DOHH2 (cell line): ENCODE measurements around the gene ACP6.

Experiments used
- H3F3A ChIP-seq: fragments of 200-600 bp; sonication (generic), shearing (Covaris generic); 2 replicates; pipeline ENCODE4 v1.6.0; 2016; ENCODE audit warnings: antibody characterized with exemption, mild to moderate bottlenecking; ENCODE audit not compliant: control insufficient read depth, insufficient read depth
- H3K27ac ChIP-seq: fragments of 200-600 bp; sonication (generic); 2 replicates; pipeline ENCODE4 v1.5.1; 2014; ENCODE audit warnings: low read depth, mild to moderate bottlenecking, low read length, moderate library complexity
- H3K27me3 ChIP-seq: fragments of 200-600 bp; sonication (generic); 2 replicates; pipeline ENCODE4 v1.6.1; 2014; ENCODE audit warnings: mild to moderate bottlenecking, low read length, mixed read lengths; ENCODE audit not compliant: control insufficient read depth
- H3K36me3 ChIP-seq: fragments of 200-600 bp; sonication (generic); 2 replicates; pipeline ENCODE4 v1.6.1; 2014; ENCODE audit warnings: mild to moderate bottlenecking, low read length, moderate library complexity, mixed read lengths; ENCODE audit not compliant: control insufficient read depth
- H3K4me1 ChIP-seq: fragments of 200-600 bp; sonication (generic); 2 replicates; pipeline ENCODE4 v1.6.1; 2014; ENCODE audit warnings: mild to moderate bottlenecking, low read length, mixed read lengths; ENCODE audit not compliant: control insufficient read depth
- H3K4me2 ChIP-seq: fragments of 200-600 bp; sonication (generic); 2 replicates; pipeline ENCODE4 v1.6.0; 2014; ENCODE audit warnings: mild to moderate bottlenecking, low read length, moderate library complexity
- H3K4me3 ChIP-seq: fragments of 200-600 bp; sonication (generic); 2 replicates; pipeline ENCODE4 v1.5.1; 2014; ENCODE audit warnings: mild to moderate bottlenecking, low read length, mixed read lengths
- H3K79me2 ChIP-seq: fragments of 200-600 bp; sonication (generic); 2 replicates; pipeline ENCODE4 v1.6.1; 2014; ENCODE audit warnings: mild to moderate bottlenecking, low read length, mixed read lengths; ENCODE audit not compliant: control insufficient read depth
- H3K9me2 ChIP-seq: fragments of 200-600 bp; sonication (generic); replicated peaks from 2 replicates; pipeline ENCODE4 v1.6.1; 2014; ENCODE audit warnings: mild to moderate bottlenecking, low read length, mixed read lengths; ENCODE audit not compliant: control insufficient read depth
- H3K9me3 ChIP-seq: fragments of 200-600 bp; sonication (generic); 2 replicates; pipeline ENCODE4 v1.6.1; 2014; ENCODE audit warnings: antibody characterized with exemption, low read length, mixed read lengths; ENCODE audit not compliant: control insufficient read depth, insufficient read depth
- H4K20me1 ChIP-seq: fragments of 200-600 bp; sonication (generic); 2 replicates; pipeline ENCODE4 v1.6.0; 2014; ENCODE audit warnings: low read depth, mild to moderate bottlenecking, antibody characterized with exemption, low read length, moderate library complexity; ENCODE audit not compliant: control insufficient read depth, insufficient read depth
- EZH2phosphoT487 ChIP-seq: fragments of 200-600 bp; sonication (generic); IDR thresholded peaks from 2 replicates; pipeline ENCODE4 v1.6.1; 2017; ENCODE audit warnings: borderline replicate concordance, mild to moderate bottlenecking, antibody characterized with exemption, low read length, moderate library complexity, mixed read lengths
- TF ChIP-seq, protein P1 (sequence below): fragments of 200-600 bp; sonication (generic); IDR thresholded peaks from one replicate; pipeline ENCODE4 v1.5.1; 2014; ENCODE audit warnings: antibody characterized with exemption, mild to moderate bottlenecking, low read depth, low read length; ENCODE audit not compliant: poor library complexity, severe bottlenecking

ACP6 gene

DNA sequence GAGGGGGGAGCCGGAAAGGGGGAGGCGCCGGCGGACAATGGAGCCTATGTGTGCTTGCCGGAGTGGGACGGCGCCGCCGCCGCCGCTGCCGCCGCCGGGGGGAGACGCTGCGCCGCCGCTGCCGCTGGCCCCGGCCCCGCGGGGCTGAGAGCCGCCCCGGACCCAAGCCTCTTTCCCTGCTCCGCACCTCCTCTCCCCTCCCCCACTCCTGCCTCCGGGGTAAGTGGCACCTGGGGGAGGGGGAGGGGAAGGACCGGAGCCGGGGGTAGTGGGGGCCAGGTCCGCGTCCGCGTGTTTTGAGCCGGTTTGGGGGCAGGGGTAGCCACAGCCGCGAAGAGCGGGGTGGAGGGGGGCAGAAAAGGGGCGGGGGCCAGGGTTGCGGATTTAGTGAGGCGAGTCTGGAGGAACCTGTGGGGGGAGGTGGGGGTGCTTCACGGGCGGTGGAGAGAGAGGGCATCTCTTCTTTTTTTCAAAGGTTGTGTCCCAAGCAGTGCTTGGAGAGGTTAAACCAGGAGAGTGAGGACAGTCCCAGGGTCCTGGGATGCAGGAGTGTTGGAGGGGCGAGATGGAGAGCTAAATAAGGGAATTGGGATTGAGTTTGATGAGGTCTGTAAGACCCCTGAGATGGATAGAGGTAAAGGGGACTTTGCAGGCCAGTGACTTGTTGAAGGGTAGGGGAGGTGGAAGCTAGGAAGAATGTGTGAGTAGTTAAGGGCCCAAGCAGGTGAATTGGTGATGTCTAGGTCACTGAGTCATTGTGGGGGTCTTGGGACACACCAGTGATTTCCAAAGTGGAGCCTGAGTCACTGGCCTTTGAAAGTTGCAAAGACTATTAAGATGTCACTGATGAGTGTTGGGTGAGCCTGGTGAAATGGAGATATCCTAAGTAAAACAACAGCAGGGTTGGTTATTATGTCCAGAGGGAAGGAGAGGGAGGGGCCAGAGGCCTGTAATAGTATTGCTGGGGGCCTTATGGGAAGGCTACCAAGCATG is 69.9 kb downstream of the ACP6 start:
- H3K9me3 ChIP-seq: no peaks in the 10 kb centered on the region
- 0 out of 2 replicates have a peak overlapping the region, but pooled peaks have one; percentile 23 for H3K27ac ChIP-seq
- peak overlapping the region; percentile 81 for H3K4me2 ChIP-seq
- peaks cover 10% of the 10 kb centered on the region for H3K79me2 ChIP-seq
- H3K27me3 ChIP-seq: peaks cover 29% of the 10 kb centered on the region
- peaks cover 6% of the 10 kb centered on the region; the same call in 1 of the 2 replicates for H3F3A ChIP-seq
- peaks cover 19% of the 10 kb centered on the region for H3K4me1 ChIP-seq
- peak overlapping the region; percentile 77 for H3K4me3 ChIP-seq
- TF ChIP-seq, protein P1, sequence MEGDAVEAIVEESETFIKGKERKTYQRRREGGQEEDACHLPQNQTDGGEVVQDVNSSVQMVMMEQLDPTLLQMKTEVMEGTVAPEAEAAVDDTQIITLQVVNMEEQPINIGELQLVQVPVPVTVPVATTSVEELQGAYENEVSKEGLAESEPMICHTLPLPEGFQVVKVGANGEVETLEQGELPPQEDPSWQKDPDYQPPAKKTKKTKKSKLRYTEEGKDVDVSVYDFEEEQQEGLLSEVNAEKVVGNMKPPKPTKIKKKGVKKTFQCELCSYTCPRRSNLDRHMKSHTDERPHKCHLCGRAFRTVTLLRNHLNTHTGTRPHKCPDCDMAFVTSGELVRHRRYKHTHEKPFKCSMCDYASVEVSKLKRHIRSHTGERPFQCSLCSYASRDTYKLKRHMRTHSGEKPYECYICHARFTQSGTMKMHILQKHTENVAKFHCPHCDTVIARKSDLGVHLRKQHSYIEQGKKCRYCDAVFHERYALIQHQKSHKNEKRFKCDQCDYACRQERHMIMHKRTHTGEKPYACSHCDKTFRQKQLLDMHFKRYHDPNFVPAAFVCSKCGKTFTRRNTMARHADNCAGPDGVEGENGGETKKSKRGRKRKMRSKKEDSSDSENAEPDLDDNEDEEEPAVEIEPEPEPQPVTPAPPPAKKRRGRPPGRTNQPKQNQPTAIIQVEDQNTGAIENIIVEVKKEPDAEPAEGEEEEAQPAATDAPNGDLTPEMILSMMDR: no peak
- TF ChIP-seq EZH2phosphoT487: no peak
- H4K20me1 ChIP-seq: no peaks in the 10 kb centered on the region
- no peaks in the 10 kb centered on the region; the same call in 1 of the 2 replicates for H3K36me3 ChIP-seq
- no peaks in the 10 kb centered on the region for H3K9me2 ChIP-seq

DNA sequence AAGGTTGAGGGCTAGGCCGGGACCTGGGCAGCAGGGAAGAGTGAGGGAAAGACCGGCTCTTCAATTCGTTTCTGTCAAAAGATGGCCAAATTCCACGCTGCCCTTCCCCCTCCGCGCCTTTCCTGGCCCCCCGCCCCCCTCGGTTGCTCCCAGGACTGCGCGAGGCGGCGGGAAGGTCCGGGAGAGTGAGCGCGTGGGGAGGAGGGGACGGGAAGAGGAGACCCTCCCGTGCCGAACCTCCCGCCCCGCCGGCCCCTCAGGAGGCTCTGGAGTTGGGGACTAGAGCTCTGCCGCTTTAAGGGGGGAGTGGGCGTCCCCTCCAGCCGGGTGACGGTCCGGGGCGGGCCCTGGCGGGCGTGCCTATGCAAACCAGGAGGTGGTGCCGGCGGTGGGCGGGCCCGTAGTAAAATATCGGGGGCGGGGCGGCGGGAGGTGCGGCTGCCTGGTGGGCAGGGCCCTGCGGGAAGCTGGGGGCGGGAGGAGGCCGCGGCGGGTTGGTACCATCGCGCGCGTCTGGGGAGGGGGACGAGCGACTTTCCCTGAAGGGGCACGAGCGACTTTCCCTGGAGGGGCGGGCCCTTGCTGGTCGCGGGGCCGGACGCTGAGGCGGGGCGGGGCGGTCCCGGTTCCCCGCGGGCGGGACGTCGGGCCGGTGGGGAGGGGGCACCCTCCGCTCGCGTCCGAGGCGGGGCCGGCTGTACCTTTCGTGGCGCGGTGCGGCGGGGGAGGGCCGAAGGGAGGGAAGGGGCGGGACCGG is 70.8 kb downstream of the ACP6 start:
- peaks cover 6% of the 10 kb centered on the region; the same call in 1 of the 2 replicates for H3F3A ChIP-seq
- peak overlapping the region; percentile 87 for H3K4me3 ChIP-seq
- H3K9me2 ChIP-seq: no peaks in the 10 kb centered on the region
- H3K4me2 ChIP-seq: peak overlapping the region; percentile 93
- TF ChIP-seq EZH2phosphoT487: no peak
- 0 out of 2 replicates have a peak overlapping the region, but pooled peaks have one; percentile 34 for H3K27ac ChIP-seq
- H3K9me3 ChIP-seq: no peaks in the 10 kb centered on the region
- H3K79me2 ChIP-seq: peaks cover 10% of the 10 kb centered on the region
- peaks cover 19% of the 10 kb centered on the region for H3K4me1 ChIP-seq
- no peaks in the 10 kb centered on the region for H4K20me1 ChIP-seq
- no peaks in the 10 kb centered on the region for H3K36me3 ChIP-seq
- peaks cover 36% of the 10 kb centered on the region for H3K27me3 ChIP-seq

DNA sequence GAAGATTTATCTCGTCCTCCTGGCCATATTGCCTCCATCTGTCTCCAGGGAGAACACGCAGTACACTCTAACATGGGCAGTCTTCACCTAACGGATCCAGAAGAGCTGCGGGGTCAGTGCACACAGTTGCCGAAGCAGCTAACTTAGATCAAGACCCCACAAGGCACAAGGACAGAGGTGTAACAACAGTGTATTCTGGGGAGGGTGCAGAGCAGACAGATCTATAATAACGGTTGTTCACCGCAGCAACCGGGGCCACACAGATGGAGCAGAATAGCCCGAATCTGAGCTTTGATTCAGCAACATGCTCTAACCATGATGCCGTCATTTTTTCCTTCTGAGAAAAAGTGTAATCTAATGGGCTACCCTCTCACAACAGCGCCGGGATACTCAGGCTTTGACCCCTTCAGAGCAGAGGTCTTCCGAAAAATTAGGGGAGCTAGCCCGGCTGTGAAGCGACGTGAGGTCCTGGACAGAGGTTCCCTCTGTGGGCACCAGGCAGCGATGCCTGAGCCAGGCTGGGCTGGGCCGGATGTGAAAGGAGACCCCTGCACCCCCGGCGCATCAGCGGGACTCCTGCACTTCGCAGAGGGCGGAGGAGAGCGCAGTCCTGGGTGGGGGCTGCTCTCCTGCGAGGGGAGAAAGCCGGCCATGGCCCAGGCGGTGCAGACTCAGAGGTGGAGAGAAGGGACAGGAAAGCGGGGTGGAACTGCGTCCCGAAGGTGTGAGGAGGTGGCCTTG is 71.5 kb downstream of the ACP6 start:
- H3F3A ChIP-seq: peaks cover 6% of the 10 kb centered on the region; the same call in 1 of the 2 replicates
- H3K4me3 ChIP-seq: peak overlapping the region; percentile 87
- peaks cover 10% of the 10 kb centered on the region for H3K79me2 ChIP-seq
- no peaks in the 10 kb centered on the region for H3K36me3 ChIP-seq
- H3K4me1 ChIP-seq: peaks cover 19% of the 10 kb centered on the region
- H3K27me3 ChIP-seq: peaks cover 43% of the 10 kb centered on the region
- H4K20me1 ChIP-seq: no peaks in the 10 kb centered on the region
- TF ChIP-seq, protein P1: no peak
- TF ChIP-seq EZH2phosphoT487: peak; percentile 15; the same call in 1 of the 2 replicates
- H3K27ac ChIP-seq: no peak overlapping the region
- H3K9me3 ChIP-seq: no peaks in the 10 kb centered on the region; the same call in 1 of the 2 replicates
- H3K4me2 ChIP-seq: peak overlapping the region; percentile 93
- no peaks in the 10 kb centered on the region for H3K9me2 ChIP-seq
